ENCODE results near the gene SLC66A1.
"Not testable (repeated sequence)": the region's sequence is repeated elsewhere in the genome, so short reads cannot be mapped to it uniquely, and the experiment has no call there.

SLC66A1 gene

GRCh38 chr1:19311931-19312781 is at the start of gene SLC66A1, which contains the start of gene AKR7A2:
SLC66A1 (plus strand) TSS chr1:19312326; CDS start chr1:19317678, 5,352 bp downstream.
AKR7A2 (minus strand) TSS chr1:19312144; CDS start chr1:19312124, 20 bp downstream.
- DNase-seq, result peak; percentile 87
- in situ Hi-C loops (cut with MboI; ENCODE audit: low pct_unique_long_range_greater_than_20kb, low sequenced_read_pairs), result no loop called here

GRCh38 chr1:19262744-19263143 is 49.4 kb upstream of the SLC66A1 start:
- in situ Hi-C loops (cut with MboI; ENCODE audit: low pct_unique_long_range_greater_than_20kb, low sequenced_read_pairs), result no loop called here
- DNase-seq, result no peak

GRCh38 chr1:19268445-19268844 is 43.7 kb upstream of the SLC66A1 start:
- in situ Hi-C loops (cut with MboI; ENCODE audit: low pct_unique_long_range_greater_than_20kb, low sequenced_read_pairs), result no loop called here
- no peak for DNase-seq

GRCh38 chr1:19269427-19270342 is 42.4 kb upstream of the SLC66A1 start:
- DNase-seq; in situ Hi-C loops (cut with MboI; ENCODE audit: low pct_unique_long_range_greater_than_20kb, low sequenced_read_pairs): not testable (repeated sequence)

- in situ Hi-C loops (cut with MboI; ENCODE audit: low pct_unique_long_range_greater_than_20kb, low sequenced_read_pairs); DNase-seq: not testable (repeated sequence)
These were observed 41.8 kb upstream of the SLC66A1 start for GRCh38 chr1:19270343-19270730.

GRCh38 chr1:19272064-19272463 is 40.1 kb upstream of the SLC66A1 start:
- no peak for DNase-seq
- in situ Hi-C loops (cut with MboI; ENCODE audit: low pct_unique_long_range_greater_than_20kb, low sequenced_read_pairs), result no loop called here

- in situ Hi-C loops (cut with MboI; ENCODE audit: low pct_unique_long_range_greater_than_20kb, low sequenced_read_pairs), result no loop called here
- DNase-seq, result no peak
These were observed 38.9 kb upstream of the SLC66A1 start for GRCh38 chr1:19273106-19273843.

- DNase-seq; in situ Hi-C loops (cut with MboI; ENCODE audit: low pct_unique_long_range_greater_than_20kb, low sequenced_read_pairs): not testable (repeated sequence)
These were observed 38.1 kb upstream of the SLC66A1 start for GRCh38 chr1:19273844-19274531.

GRCh38 chr1:19274636-19275035 is 37.5 kb upstream of the SLC66A1 start:
- in situ Hi-C loops (cut with MboI; ENCODE audit: low pct_unique_long_range_greater_than_20kb, low sequenced_read_pairs), result no loop called here
- DNase-seq, result no peak

- DNase-seq, result no peak
- in situ Hi-C loops (cut with MboI; ENCODE audit: low pct_unique_long_range_greater_than_20kb, low sequenced_read_pairs), result no loop called here
These were observed 28.2 kb upstream of the SLC66A1 start for GRCh38 chr1:19283891-19284290.

GRCh38 chr1:19284881-19285280 is 27.2 kb upstream of the SLC66A1 start:
- DNase-seq, result no peak
- in situ Hi-C loops (cut with MboI; ENCODE audit: low pct_unique_long_range_greater_than_20kb, low sequenced_read_pairs), result no loop called here

GRCh38 chr1:19285366-19285765 is 26.8 kb upstream of the SLC66A1 start:
- DNase-seq; in situ Hi-C loops (cut with MboI; ENCODE audit: low pct_unique_long_range_greater_than_20kb, low sequenced_read_pairs): not testable (repeated sequence)

GRCh38 chr1:19285807-19286206 is 26.3 kb upstream of the SLC66A1 start:
- DNase-seq; in situ Hi-C loops (cut with MboI; ENCODE audit: low pct_unique_long_range_greater_than_20kb, low sequenced_read_pairs): not testable (repeated sequence)

- in situ Hi-C loops (cut with MboI; ENCODE audit: low pct_unique_long_range_greater_than_20kb, low sequenced_read_pairs), result no loop called here
- DNase-seq, result no peak
These were observed 24.5 kb upstream of the SLC66A1 start for GRCh38 chr1:19287436-19288185.

- DNase-seq; in situ Hi-C loops (cut with MboI; ENCODE audit: low pct_unique_long_range_greater_than_20kb, low sequenced_read_pairs): not testable (repeated sequence)
These were observed 23.5 kb upstream of the SLC66A1 start, which contains the start of gene AKR7A3 for GRCh38 chr1:19288324-19289241. AKR7A3 (minus strand) TSS chr1:19288770; CDS start chr1:19288709, 61 bp downstream.

- DNase-seq, result no peak
- in situ Hi-C loops (cut with MboI; ENCODE audit: low pct_unique_long_range_greater_than_20kb, low sequenced_read_pairs), result no loop called here
These were observed 22.9 kb upstream of the SLC66A1 start for GRCh38 chr1:19289244-19289643.

- in situ Hi-C loops (cut with MboI; ENCODE audit: low pct_unique_long_range_greater_than_20kb, low sequenced_read_pairs), result no loop called here
- no peak for DNase-seq
These were observed 17.5 kb upstream of the SLC66A1 start for GRCh38 chr1:19294638-19295037.
